IPS-15b (cell line): ENCODE results near the gene PRELP.
"Not testable (repeated sequence)": the region's sequence is repeated elsewhere in the genome, so short reads cannot be mapped to it uniquely, and the experiment has no call there.

ENCODE experiments used
- H3K27me3 ChIP-seq: one replicate; pipeline ENCODE4 v1.6.1; 2013; ENCODE audit warnings: low read length; ENCODE audit not compliant: control insufficient read depth, insufficient read depth
- H3K36me3 ChIP-seq: one replicate; pipeline ENCODE4 v1.6.1; 2013; ENCODE audit warnings: low read length; ENCODE audit not compliant: control insufficient read depth, insufficient read depth
- H3K4me1 ChIP-seq: one replicate; pipeline ENCODE4 v1.6.1; 2013; ENCODE audit warnings: mild to moderate bottlenecking, low read length; ENCODE audit not compliant: control insufficient read depth, insufficient read depth
- H3K4me3 ChIP-seq: one replicate; pipeline ENCODE4 v1.5.1; 2013; ENCODE audit warnings: low read depth, low read length
- H3K9ac ChIP-seq: one replicate; pipeline ENCODE4 v1.6.1; 2013; ENCODE audit warnings: low read depth, mild to moderate bottlenecking, low read length
- H3K9me3 ChIP-seq: one replicate; pipeline ENCODE4 v1.6.1; 2013; ENCODE audit warnings: mild to moderate bottlenecking, low read length; ENCODE audit not compliant: control insufficient read depth, insufficient read depth

The PRELP gene

DNA sequence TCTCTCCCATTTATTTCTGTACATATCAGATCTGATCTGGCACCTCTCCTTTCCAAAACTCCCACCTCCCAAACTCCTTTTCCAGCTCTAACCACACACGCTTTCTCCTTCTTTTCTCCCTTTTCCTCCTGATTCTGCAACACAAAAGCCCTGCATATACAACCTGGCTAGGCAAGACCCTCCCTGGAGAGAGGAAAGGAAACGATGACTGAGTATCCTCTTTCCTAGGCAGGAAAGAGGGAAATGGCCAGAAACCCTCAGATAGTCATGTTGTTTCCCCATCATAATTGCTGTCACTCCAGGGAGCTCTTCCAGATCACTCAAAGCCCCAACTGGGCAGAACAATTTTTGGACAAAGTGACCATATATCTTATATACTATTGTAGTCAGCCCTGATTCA lies 32.3 kb upstream of the PRELP start:
- Histone ChIP-seq H3K27me3 (peaks cover 2% of the 10 kb centered on the region), H3K9me3 (peaks cover 5% of the 10 kb centered on the region), H3K9ac (no peak overlapping the region)

GRCh38 chr1:203444171-203444576 lies 31.4 kb upstream of the PRELP start:
- peaks cover 5% of the 10 kb centered on the region for H3K9me3 ChIP-seq
- H3K27me3 ChIP-seq, result peaks cover 2% of the 10 kb centered on the region
- H3K36me3 ChIP-seq, result no peaks in the 10 kb centered on the region
- no peak overlapping the region for H3K4me3 ChIP-seq
- no peak overlapping the region for H3K9ac ChIP-seq
- H3K4me1 ChIP-seq, result peaks cover 14% of the 10 kb centered on the region

More for the DNA sequence above, 32.3 kb upstream of the PRELP start:
- Histone ChIP-seq H3K36me3 (no peaks in the 10 kb centered on the region), H3K4me1 (peaks cover 10% of the 10 kb centered on the region), H3K4me3 (no peak overlapping the region)

DNA sequence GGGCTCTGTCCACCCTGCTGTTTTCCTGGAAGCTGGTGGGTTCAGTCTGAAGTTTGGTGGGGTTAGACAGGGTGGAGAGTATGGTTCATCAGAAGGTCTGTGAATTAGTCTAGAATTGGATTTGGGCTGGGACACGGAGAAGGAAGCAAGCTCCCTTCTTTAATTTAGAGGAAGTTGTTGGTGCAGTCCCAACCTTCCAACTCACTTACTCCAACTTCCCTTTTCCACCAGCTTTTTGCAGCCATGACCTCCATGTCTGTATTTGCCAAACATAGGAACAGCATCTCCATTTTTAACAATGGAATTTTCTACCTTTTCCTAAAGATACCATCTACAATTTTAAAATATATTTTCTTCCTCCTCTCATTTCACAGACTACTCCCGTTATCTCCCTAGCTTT lies 28.5 kb upstream of the PRELP start:
- no peak overlapping the region for H3K9ac ChIP-seq
- peaks cover 16% of the 10 kb centered on the region for H3K4me1 ChIP-seq
- H3K4me3 ChIP-seq, result no peak overlapping the region
- no peaks in the 10 kb centered on the region for H3K36me3 ChIP-seq
- peaks cover 5% of the 10 kb centered on the region for H3K9me3 ChIP-seq
- H3K27me3 ChIP-seq, result peaks cover 2% of the 10 kb centered on the region

DNA sequence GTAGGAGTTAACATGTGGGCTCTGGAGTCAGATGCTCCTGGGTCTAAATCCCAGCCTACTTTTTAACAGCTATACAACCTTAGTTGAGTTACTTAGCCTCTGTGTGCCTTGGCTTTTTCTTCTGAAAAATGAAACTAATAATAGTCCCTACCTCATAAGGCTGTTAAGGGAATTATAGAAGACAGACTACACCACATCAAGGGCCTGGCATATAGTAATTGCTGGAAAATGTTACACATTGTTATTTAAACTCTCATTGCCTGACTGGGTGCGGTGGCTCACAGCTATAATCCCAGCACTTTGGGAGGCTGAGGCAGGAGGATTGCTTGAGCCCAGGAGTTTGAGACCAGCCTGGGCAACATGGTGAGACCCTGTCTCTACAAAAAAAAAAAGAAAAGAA lies 28.0 kb upstream of the PRELP start:
- not testable (repeated sequence) for H3K9me3 ChIP-seq, H3K9ac ChIP-seq, H3K36me3 ChIP-seq, H3K4me3 ChIP-seq, H3K27me3 ChIP-seq
- H3K4me1 ChIP-seq, result peaks cover 16% of the 10 kb centered on the region

- peaks cover 5% of the 10 kb centered on the region for H3K9me3 ChIP-seq
- H3K4me1 ChIP-seq, result peaks cover 14% of the 10 kb centered on the region
- no peak overlapping the region for H3K9ac ChIP-seq
- H3K27me3 ChIP-seq, result no peaks in the 10 kb centered on the region
- no peak overlapping the region for H3K4me3 ChIP-seq
- H3K36me3 ChIP-seq, result no peaks in the 10 kb centered on the region
Observed at GRCh38 chr1:203448521-203449061, 27.0 kb upstream of the PRELP start.

DNA sequence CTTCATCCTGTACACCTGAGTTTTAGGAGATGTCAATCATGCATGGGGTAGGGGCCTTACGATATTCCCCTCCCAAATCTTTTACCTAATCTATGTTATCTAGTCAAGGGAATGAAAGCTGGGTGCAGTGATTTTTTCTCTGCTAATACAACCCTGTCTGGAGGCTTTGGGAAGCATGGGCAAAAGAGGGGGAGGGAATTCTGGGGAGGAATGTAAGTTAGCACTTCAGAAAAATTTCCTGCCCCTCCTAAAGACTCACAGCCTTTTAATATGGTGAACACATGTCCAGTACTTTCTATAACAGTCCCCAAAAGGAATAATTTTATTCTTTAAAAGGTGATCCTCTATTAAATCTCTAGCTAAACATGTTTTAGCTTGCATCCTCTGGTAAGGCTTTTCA lies 25.6 kb upstream of the PRELP start:
- Histone ChIP-seq H3K27me3 (no peaks in the 10 kb centered on the region), H3K9ac (no peak overlapping the region)

GRCh38 chr1:203450479-203451149 lies 25.0 kb upstream of the PRELP start:
- no peaks in the 10 kb centered on the region for H3K9me3 ChIP-seq
- H3K27me3 ChIP-seq, result no peaks in the 10 kb centered on the region
- peak overlapping the region; percentile 10 for H3K9ac ChIP-seq

More for the DNA sequence above, 25.6 kb upstream of the PRELP start:
- Histone ChIP-seq H3K36me3 (no peaks in the 10 kb centered on the region), H3K9me3 (peaks cover 5% of the 10 kb centered on the region), H3K4me3 (no peak overlapping the region), H3K4me1 (peaks cover 12% of the 10 kb centered on the region)

GRCh38 chr1:203451836-203452784 lies 23.5 kb upstream of the PRELP start:
- Histone ChIP-seq H3K9ac (no peak overlapping the region), H3K27me3 (no peaks in the 10 kb centered on the region), H3K4me1 (peaks cover 15% of the 10 kb centered on the region), H3K36me3 (no peaks in the 10 kb centered on the region), H3K4me3 (no peak overlapping the region), H3K9me3 (no peaks in the 10 kb centered on the region)

More at GRCh38 chr1:203450479-203451149, 25.0 kb upstream of the PRELP start:
- Histone ChIP-seq H3K36me3 (no peaks in the 10 kb centered on the region), H3K4me1 (peaks cover 12% of the 10 kb centered on the region), H3K4me3 (no peak overlapping the region)

GRCh38 chr1:203453016-203453415 lies 22.6 kb upstream of the PRELP start:
- Histone ChIP-seq H3K36me3 (no peaks in the 10 kb centered on the region), H3K27me3 (no peaks in the 10 kb centered on the region), H3K4me3 (no peak overlapping the region), H3K9ac (no peak overlapping the region), H3K9me3 (no peaks in the 10 kb centered on the region), H3K4me1 (peaks cover 15% of the 10 kb centered on the region)

GRCh38 chr1:203453616-203454015 lies 22.0 kb upstream of the PRELP start:
- Histone ChIP-seq H3K9me3 (no peaks in the 10 kb centered on the region), H3K36me3 (no peaks in the 10 kb centered on the region), H3K27me3 (no peaks in the 10 kb centered on the region), H3K4me1 (peaks cover 10% of the 10 kb centered on the region), H3K9ac (no peak overlapping the region), H3K4me3 (no peak overlapping the region)

GRCh38 chr1:203454986-203455471 lies 20.6 kb upstream of the PRELP start:
- Histone ChIP-seq H3K9me3 (no peaks in the 10 kb centered on the region), H3K27me3 (no peaks in the 10 kb centered on the region), H3K4me1 (peaks cover 10% of the 10 kb centered on the region), H3K36me3 (no peaks in the 10 kb centered on the region), H3K9ac (no peak overlapping the region), H3K4me3 (no peak overlapping the region)
